ENCODE results near the gene GIGYF2. TPM values are rescaled to one million over a fixed set of nuclear protein-coding genes. Genes with fewer than 3 reads are reported as not detected.

Gene GIGYF2
- total RNA-seq, 1 donor = 57.2 TPM

DNA sequence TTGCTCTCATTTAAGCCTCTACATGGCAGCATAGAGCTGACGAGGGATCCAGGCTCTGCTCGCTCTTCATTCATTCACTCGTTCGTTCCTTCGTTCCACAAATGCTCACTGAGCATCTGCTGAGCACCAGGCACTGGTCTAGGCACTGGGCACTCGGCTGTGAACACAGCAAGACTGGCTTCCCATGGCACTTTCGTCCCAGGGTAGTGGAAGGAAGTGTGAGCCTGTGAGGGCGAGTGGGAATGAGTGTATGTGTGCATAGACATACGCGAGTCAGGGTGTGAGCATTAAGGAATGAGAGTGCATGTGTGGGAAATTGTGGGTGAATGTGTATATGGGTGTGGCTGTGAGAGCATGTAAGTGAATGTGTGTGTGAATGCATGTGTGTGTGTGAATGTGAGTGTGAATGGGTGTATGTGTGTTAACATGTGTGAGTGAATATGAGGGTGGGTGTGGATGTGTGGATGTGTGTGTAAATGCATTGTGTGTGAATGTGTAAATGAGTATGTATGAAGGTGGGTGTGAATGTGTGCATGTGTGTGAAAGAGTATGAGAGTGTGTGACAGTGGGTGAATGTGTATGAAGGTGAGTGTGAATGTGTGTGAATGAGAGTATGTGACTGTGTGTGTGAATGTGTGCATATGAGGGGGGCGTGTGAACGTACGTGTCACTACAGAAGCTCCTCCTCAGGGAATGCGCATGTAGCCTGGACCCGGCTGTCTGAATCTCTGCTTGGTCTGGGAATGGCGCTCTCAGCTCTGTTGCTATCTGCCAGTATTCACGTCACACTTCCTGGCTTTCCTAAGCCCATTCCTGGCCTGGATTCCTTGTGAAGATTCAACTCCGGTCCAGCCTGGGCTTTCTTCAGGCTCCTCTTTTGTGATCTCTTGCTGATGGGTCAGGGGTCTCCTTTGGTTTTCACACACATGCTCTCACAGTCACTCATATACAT is 201.7 kb downstream of the GIGYF2 start:
- H3K79me2 ChIP-seq (ENCODE audit: insufficient read depth, low read length) = no peaks in the 10 kb centered on the region
- H3K36me3 ChIP-seq (ENCODE audit: insufficient read depth, low read length) = no peaks in the 10 kb centered on the region
- peaks cover 14% of the 10 kb centered on the region for H3K4me1 ChIP-seq (ENCODE audit: insufficient read depth, low read length)
- no peak overlapping the region for H2AFZ ChIP-seq (ENCODE audit: low read length)
- no peak overlapping the region for H3K4me3 ChIP-seq (ENCODE audit: insufficient read depth, low read length)
- no peaks in the 10 kb centered on the region for H3K9me3 ChIP-seq (ENCODE audit: low read depth, low read length)
- peak; percentile 83 for DNase-seq (ENCODE audit: insufficient read length, low spot score, missing footprints)
- no peaks in the 10 kb centered on the region for H4K20me1 ChIP-seq (ENCODE audit: insufficient read depth, low read length)
- no peak overlapping the region for H3K27ac ChIP-seq (ENCODE audit: low read depth, low read length)
- H3K4me2 ChIP-seq (ENCODE audit: insufficient read depth, low read length) = no peak overlapping the region
- no peaks in the 10 kb centered on the region for H3K27me3 ChIP-seq (ENCODE audit: insufficient read depth, low read length)
- TF ChIP-seq, protein P1, sequence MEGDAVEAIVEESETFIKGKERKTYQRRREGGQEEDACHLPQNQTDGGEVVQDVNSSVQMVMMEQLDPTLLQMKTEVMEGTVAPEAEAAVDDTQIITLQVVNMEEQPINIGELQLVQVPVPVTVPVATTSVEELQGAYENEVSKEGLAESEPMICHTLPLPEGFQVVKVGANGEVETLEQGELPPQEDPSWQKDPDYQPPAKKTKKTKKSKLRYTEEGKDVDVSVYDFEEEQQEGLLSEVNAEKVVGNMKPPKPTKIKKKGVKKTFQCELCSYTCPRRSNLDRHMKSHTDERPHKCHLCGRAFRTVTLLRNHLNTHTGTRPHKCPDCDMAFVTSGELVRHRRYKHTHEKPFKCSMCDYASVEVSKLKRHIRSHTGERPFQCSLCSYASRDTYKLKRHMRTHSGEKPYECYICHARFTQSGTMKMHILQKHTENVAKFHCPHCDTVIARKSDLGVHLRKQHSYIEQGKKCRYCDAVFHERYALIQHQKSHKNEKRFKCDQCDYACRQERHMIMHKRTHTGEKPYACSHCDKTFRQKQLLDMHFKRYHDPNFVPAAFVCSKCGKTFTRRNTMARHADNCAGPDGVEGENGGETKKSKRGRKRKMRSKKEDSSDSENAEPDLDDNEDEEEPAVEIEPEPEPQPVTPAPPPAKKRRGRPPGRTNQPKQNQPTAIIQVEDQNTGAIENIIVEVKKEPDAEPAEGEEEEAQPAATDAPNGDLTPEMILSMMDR (IDR thresholded peaks at IDR 0.05; ENCODE audit: extremely low read depth, low read depth, low read length) = no peak

DNA sequence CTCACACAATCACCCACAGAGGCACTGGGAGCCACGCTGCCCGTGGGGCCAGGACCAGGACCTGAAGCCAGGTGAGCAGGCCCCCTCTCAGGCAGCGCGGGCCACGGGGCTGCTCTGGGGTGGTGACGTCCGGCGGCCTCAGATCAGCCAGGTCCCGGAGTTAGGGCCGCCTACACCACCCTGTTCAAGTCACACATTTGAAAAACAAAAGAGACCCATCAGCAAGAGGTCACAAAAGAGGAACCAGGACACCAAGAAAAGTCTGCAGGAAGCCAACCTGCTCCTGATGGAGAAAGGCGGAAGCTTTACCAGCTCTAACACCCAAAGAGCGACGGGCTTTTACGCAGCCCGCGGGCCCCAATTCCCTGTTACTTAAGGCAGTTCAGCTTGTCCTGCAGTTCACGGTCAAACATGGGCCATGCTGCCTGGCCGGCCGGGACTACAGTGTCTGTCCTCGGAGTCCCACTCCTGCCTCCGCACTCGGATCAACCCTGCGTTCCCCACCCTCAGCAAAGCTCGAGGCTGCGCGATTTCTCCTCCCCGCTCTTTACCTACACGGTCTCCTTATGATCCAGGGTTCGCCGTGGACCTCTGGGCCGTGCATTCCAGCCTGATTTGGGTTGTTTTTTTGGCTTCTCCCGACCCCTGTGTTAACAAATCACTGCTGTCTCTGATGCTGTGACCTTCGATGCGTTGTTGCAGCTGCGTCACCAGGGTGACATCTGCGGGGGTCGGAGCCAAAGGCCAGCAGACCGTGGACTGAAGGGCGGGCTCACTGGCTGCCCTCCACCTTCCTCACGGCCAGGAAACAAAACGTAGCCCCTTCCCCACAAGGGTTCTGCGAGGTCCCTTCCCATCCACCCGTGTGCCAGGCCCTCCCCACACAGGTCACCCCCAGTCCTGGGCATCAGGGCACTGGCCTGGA is 203.9 kb downstream of the GIGYF2 start:
- Histone ChIP-seq H3K27ac (ENCODE audit: low read depth, low read length) (peak overlapping the region; percentile 72), H3K79me2 (ENCODE audit: insufficient read depth, low read length) (no peaks in the 10 kb centered on the region), H2AFZ (ENCODE audit: low read length) (peak overlapping the region; percentile 94), H3K36me3 (ENCODE audit: insufficient read depth, low read length) (no peaks in the 10 kb centered on the region), H3K27me3 (ENCODE audit: insufficient read depth, low read length) (no peaks in the 10 kb centered on the region), H3K4me2 (ENCODE audit: insufficient read depth, low read length) (peak overlapping the region; percentile 60), H4K20me1 (ENCODE audit: insufficient read depth, low read length) (no peaks in the 10 kb centered on the region), H3K4me1 (ENCODE audit: insufficient read depth, low read length) (peaks cover 14% of the 10 kb centered on the region), H3K9me3 (ENCODE audit: low read depth, low read length) (no peaks in the 10 kb centered on the region), H3K4me3 (ENCODE audit: insufficient read depth, low read length) (no peak overlapping the region)
- TF ChIP-seq, protein P1 (IDR thresholded peaks at IDR 0.05; ENCODE audit: extremely low read depth, low read depth, low read length) = no peak
- peak; percentile 58 for DNase-seq (ENCODE audit: insufficient read length, low spot score, missing footprints)

DNA sequence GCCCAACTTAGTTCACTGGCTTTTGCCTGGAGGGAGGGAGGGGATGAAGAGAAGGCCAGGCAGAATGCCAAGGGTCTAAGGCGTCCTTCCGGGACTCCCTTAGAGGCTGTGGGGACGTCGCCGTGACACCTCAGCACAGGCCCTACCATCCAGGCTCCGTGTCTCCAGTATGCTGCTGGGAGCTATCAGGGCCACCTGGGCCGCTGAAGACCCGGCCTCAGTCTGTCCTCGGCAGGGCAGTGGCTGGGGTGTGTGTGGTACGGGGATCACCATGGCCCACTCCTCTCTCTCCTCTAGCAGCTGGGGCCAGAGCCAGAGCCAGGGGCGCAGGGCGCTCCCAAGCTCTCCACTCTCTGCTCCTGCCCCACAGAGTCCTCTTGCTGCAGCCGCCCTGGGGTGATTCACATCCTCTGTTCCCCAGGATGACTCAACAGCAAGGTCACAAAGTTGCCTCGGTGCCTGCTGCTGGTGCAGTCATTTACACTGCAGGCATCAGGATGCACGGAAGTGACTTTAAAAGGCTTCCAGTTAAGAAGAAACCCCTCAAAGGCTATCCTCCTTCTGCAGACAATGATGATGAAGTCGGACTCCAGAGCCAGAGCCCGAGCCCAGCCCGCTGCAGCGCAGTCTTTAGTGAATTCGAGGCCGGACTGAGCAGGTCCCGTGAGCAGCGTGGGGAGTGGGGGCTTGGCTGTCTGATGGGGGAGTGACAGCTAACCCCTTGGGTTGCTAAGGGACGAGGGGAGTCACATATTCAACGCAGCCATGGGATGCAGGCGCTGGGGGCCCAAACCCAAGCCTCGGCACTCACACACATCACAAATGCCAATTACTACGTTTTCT is 204.8 kb downstream of the GIGYF2 start:
- Histone ChIP-seq H2AFZ (ENCODE audit: low read length) (peak overlapping the region; percentile 94), H3K79me2 (ENCODE audit: insufficient read depth, low read length) (no peaks in the 10 kb centered on the region), H3K27ac (ENCODE audit: low read depth, low read length) (peak overlapping the region; percentile 72), H3K4me1 (ENCODE audit: insufficient read depth, low read length) (peaks cover 14% of the 10 kb centered on the region), H3K9me3 (ENCODE audit: low read depth, low read length) (no peaks in the 10 kb centered on the region), H3K4me2 (ENCODE audit: insufficient read depth, low read length) (peak overlapping the region; percentile 60), H3K36me3 (ENCODE audit: insufficient read depth, low read length) (no peaks in the 10 kb centered on the region), H3K27me3 (ENCODE audit: insufficient read depth, low read length) (no peaks in the 10 kb centered on the region), H4K20me1 (ENCODE audit: insufficient read depth, low read length) (no peaks in the 10 kb centered on the region), H3K4me3 (ENCODE audit: insufficient read depth, low read length) (peak overlapping the region; percentile 26)
- TF ChIP-seq, protein P1 (IDR thresholded peaks at IDR 0.05; ENCODE audit: extremely low read depth, low read depth, low read length) = no peak
- DNase-seq (ENCODE audit: insufficient read length, low spot score, missing footprints) = peak; percentile 100

Measured in osteoblast (primary cell).